Smooth muscle cell of the brain vasculature (primary cell): ENCODE data around the gene XRCC4.
"Not testable (repeated sequence)": the region's sequence is repeated elsewhere in the genome, so short reads cannot be mapped to it uniquely, and the experiment has no call there.

Experiments used
- DNase-seq: peaks from one replicate; pipeline ENCODE4 v3.0.0-alpha.2; 2012; ENCODE audit warnings: low read depth, low spot score

The XRCC4 gene

DNA sequence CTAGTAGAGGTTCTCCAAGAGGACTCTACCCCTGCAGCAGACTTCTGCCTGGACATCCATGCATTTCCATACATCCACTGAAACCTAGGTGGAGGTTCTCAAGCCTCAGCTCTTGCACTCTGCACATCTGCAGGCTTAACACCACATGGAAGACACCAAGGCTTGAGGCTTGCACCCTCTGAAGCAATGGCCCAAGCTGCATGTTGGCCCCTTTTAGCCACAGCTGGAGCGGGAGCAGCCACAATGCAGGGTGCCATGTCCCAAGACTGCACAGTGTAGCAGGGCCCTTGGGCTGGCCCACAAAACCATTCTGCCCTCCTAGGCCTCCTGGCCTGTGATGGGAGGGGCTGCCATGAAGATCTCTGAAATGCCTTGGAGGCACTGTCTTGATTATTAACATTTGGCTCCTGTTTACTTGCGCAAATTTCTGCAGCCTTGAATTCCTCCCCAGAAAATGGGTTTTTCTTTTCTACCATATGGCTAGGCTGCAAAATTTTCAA is 271.0 kb downstream of the XRCC4 start:
- DNase-seq, result no peak

GRCh38 chr5:83353231-83353630 is 275.9 kb downstream of the XRCC4 start:
- no peak for DNase-seq

GRCh38 chr5:83353774-83354173 is 276.4 kb downstream of the XRCC4 start:
- DNase-seq, result no peak

DNA sequence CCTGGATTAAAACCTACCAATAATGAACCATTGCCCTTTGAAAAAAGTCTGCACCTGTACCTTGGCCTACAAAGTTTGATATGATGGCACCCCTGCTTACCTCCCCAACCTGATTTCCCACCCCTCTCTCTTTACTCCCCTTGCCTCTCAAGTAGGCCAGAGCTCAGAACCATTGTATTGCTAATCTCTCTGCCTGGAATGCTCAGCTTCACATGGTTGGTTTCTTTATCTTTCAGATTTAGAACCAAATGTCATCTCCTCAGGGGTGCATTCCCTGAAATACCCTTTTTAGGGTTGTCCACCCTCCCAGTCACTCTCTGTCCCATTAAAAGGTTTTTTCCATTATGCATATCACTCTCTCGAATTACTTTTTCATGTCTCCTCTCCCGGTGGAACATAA is 277.6 kb downstream of the XRCC4 start:
- DNase-seq, result no peak

GRCh38 chr5:83355482-83356014 is 278.2 kb downstream of the XRCC4 start:
- not testable (repeated sequence) for DNase-seq

DNA sequence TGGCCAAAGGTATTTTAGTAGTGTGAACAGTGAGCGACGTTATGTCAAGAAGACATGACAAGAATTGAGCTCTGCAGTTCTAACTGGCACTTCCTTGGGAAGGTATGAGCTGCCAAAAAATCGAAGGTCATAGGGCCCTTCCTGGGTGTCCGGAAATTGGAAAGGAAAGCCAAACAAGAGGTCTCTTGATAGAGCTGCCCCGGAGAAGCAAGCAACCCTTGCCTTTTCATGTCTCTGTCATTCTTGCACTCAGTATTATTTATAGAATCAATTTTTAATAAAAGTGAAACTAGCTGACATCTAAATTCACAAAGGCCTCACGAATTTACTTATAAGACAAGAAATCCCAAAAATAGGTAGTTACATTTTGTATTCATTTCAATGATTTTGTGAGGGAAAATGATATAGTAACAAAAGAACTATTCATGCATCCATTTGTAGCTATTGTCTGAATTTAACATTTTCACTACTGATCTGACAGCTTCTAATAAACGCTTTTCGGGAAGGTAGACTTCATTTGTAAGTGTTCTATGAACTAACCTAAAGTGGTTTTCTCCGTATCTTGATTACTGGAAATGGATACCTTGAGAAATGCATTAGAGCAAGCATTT is 280.4 kb downstream of the XRCC4 start:
- DNase-seq, result no peak

DNA sequence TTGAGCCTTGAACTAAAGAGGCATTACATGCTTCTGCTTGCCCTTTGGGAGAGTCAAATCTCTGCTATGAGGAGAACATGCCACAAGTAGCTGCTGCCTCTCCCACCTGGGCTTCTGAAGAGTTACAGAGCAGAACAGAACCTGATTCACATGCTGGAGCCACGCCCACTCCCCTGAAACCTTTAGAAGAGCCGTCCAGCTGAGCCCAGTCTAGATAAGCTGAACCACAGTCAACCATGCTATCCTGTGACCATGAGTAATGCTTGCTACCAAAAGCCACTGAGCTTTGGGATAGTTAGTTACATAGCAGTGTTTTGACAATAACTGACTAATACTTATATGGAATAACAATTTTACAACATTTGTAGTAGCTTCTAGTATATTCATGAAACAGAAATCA is 283.2 kb downstream of the XRCC4 start:
- DNase-seq, result no peak

GRCh38 chr5:83362526-83362925 is 285.2 kb downstream of the XRCC4 start:
- no peak for DNase-seq

DNA sequence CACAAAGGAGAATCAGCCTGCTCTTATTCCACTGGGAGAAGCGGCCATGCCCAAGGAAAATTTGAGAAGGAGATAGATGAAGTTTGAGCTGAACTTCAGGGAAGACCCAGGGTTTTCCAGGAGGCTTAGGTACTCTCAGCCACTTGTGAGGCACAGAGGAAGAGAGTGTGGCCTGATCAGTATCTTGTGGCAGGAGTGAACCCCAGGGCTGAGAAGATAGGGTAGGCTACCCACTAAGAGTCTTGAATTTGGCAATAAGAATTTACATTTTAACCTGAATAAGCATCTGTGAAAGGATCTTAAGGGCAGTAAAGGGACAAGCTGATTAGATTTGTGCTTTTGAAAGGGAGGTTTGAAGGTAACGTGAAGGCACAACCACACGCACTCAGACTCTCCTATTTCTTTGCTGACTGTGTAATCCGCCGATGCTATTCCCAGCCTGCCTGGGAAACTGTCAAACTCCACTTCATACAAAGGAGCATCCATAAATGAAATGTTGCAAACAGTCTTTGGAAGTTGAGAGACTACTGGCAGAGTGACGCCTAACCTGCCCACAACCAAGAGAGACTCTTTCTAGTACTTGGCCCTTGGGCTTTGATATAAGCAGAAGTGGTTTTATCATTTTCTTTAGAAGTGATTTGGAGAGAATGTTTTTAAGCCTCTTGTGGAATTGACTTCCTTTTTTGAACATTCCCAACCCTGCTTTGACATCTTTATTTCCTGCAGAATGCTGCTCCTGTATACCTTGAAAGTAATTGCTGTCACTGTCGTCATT is 286.0 kb downstream of the XRCC4 start:
- DNase-seq, result no peak

DNA sequence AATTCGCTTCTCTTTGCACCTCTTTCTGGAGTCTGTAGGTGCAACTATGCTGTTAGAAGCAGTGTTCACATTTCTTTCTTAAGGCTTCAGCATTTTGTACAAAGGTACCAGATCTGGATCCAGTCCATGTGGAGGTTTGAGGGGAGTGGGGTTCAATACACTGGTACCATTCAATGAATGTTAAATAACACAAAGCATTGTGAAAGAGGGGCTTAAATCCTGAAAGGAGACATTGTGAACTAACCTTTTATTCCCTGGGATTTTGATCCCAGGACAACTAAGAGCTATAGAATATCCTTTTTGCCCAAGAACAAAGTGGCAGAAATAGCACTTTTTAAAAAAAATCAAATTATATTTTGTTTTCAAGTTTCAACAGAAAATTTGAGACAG is 286.5 kb downstream of the XRCC4 start:
- no peak for DNase-seq

GRCh38 chr5:83364312-83365299 is 287.3 kb downstream of the XRCC4 start:
- DNase-seq, result no peak

- DNase-seq, result peak; percentile 40
These were observed 291.0 kb downstream of the XRCC4 start for GRCh38 chr5:83368319-83368718.

- no peak for DNase-seq
These were observed 291.5 kb downstream of the XRCC4 start for GRCh38 chr5:83368835-83369234.

- no peak for DNase-seq
These were observed 293.6 kb downstream of the XRCC4 start for GRCh38 chr5:83370957-83371356.

DNA sequence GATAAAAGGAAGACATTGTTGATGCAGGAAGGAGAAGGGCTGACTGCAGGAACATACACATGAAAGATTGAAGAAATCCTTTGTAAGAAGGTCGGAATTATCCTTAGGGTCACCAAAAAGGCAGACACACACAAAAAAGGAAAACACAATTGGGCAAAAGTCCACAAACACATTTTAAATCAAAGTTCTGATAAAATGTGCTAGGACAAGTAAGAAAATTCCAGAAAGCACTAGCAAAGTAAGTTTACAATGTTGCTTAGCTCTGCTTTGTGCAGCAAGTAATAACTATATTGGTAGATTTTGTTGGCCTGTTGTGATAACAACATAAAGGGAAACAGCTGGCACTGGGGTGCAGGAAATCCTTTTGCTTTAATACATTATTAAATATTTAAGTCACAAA is 294.4 kb downstream of the XRCC4 start:
- no peak for DNase-seq

GRCh38 chr5:83374547-83374946 is 297.2 kb downstream of the XRCC4 start:
- no peak for DNase-seq

DNA sequence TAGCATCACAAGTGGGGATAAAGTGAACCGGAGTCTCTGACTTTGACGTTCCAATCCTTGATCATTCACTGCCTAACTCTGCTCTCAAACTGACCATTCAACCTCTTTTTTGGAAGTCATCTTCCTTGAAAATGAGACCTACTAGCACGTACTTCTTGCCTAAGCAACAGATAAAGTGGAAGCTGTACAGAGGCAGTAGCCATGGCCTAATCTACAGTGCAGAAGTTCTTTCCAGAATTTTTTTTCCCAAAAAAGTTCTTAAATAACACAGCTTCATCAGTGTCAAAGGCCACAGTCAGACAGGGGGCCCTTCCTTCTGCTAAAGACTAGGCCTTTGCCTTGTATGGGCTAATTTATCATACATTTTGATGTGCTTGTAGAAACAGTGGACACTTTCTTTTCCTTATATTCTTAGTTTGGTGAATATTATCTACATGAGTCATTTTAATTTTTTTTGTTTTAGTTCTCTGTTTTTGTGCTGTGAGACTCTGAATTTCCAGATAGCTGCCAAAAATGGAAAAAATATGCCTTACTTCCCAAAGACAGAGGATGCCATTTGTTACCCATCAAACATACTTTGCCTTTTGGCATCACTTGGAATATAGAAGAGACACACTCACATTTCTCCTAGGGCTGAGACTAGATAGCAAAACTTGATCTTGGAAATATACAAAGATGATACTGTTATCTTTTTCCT is 297.9 kb downstream of the XRCC4 start:
- DNase-seq, result no peak

DNA sequence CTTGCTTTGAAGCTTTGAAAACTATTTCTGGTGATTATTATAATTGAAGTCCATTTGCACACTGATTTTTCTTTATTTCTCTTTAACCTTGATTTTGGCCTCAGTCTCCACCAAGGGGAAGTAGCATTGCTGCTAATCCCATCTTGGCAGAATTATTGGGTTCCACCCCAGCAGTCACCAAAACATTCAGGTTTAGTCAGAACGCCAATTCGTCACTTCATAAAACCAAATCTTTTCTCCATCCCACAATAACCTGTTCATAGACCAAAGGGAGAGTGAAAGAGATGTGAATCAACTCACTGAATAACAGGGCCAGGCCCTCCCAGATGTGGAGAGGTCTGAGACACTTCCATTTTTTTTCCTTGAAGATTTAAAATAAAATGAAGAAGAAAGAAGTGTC is 299.1 kb downstream of the XRCC4 start:
- no peak for DNase-seq

- DNase-seq, result no peak
These were observed 300.0 kb downstream of the XRCC4 start for GRCh38 chr5:83377131-83377865.

DNA sequence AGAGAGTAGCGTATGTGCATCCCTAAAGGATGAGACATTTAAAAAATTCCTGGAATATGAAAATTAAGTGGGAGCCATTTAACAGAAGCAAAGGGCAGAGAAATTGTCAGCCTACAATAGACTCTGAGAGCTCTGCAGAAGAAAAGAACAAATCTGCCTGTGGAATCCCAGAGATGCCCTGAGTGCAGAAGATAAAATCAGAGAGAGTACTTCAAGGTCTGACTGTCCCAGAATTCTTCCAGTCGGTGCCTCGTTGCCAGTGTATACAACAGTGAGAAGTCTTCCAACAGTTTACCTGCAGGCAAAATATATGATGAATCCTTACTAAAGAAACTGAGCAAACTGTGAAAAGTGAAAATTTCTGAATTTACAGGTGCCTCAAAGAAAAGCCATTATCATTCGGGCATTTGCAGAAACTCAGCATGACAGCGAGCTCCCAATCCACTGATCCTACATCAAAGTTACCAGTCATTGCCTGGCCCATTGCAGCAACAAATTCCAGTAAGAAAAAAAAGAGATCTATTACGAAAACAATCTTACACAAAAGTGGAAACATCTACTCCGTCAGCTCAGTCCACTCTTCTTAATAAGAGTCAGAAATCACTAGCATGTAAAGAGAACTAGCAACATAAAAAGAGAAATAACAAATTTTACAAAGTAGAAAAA is 301.4 kb downstream of the XRCC4 start:
- no peak for DNase-seq
